HepG2 (cell line): Measurements from ENCODE around the gene EBF3. TPM values are rescaled to one million over a fixed set of nuclear protein-coding genes. Genes with fewer than 3 reads are reported as not detected.

ENCODE experiments used
- ATAC-seq: fragments of 200-7000 bp; cut with Tn5 transposase; 3 replicates; pipeline ENCODE4 v1.9.1; 2020; ENCODE audit warnings: mild to moderate bottlenecking, moderate library complexity
- BruUV-seq: library from RNA; stranded (reverse); fragments of 400-500 nt; replicated peaks from 2 replicates; lab custom pipeline; 2021; lab: Mats Ljungman, UMichigan
- CTCF ChIA-PET: fragments of 300-600 bp; formaldehyde crosslinking; extraction: SDS; loops from one replicate; lab custom pipeline; 2021; ENCODE audit warnings: low total read pairs, inconsistent platforms, low intra/inter-chr PET ratio; lab: Yijun Ruan, JAX
- POLR2A ChIA-PET: fragments of 350-600 bp; sonication (Branson Sonifier 250); formaldehyde crosslinking; loops from one replicate; lab custom pipeline; 2020; ENCODE audit warnings: antibody characterized with exemption, inconsistent platforms; lab: Yijun Ruan, JAX
- DNase-seq: peaks from one replicate; pipeline ENCODE4 v3.0.0-alpha.2; 2015; ENCODE audit warnings: low spot score
- FAIRE-seq: peaks from 3 replicates; lab custom pipeline; 2011; peaks lifted over from hg19 to GRCh38; lab: Jason Lieb, UNC
- H2AFZ ChIP-seq: one replicate; pipeline ENCODE4 v1.6.1; 2011; ENCODE audit warnings: low read length, inconsistent platforms
- H3K27ac ChIP-seq: fragments of 300-600 bp; 3 replicates; pipeline ENCODE4 v1.8.0; 2011; ENCODE audit warnings: mixed run types, mild to moderate bottlenecking, mixed read lengths, low read length, inconsistent platforms; ENCODE audit not compliant: insufficient read depth; ENCODE audit errors: extremely low read length
- H3K27me3 ChIP-seq, 2 experiments: fragments of 200-600 bp in 1 of 2; 2 replicates in 1 of 2; 3 replicates in 1 of 2; pipeline versions ENCODE4 v1.6.0 to v1.8.0; 2011; ENCODE audit warnings: low read length in 2 of 2, mild to moderate bottlenecking in 2 of 2, moderate library complexity in 2 of 2, inconsistent platforms in 1 of 2; ENCODE audit not compliant: insufficient read depth in 2 of 2, control insufficient read depth in 1 of 2
- H3K36me3 ChIP-seq, 2 experiments: fragments of 200-600 bp in 1 of 2; replicated peaks in 1 of 2; 2 replicates in 1 of 2; 3 replicates in 1 of 2; pipeline versions ENCODE4 v1.5.1 to v1.8.0; 2011; ENCODE audit warnings: low read length in 2 of 2, inconsistent platforms in 1 of 2; ENCODE audit not compliant: insufficient read depth in 2 of 2, control insufficient read depth in 1 of 2
- H3K4me1 ChIP-seq: 2 replicates; pipeline ENCODE4 v1.5.1; 2012; ENCODE audit warnings: low read length, inconsistent platforms; ENCODE audit not compliant: insufficient read depth
- H3K4me2 ChIP-seq: 2 replicates; pipeline ENCODE4 v1.6.0; 2011; ENCODE audit warnings: low read depth, low read length, inconsistent platforms
- H3K4me3 ChIP-seq, 3 experiments: fragments of 200-600 bp in 1 of 3; sonication (generic), shearing (Covaris generic) in 1 of 3; replicated peaks in 1 of 3; 2 replicates each; pipeline ENCODE4 v1.5.1; 2011 to 2016; ENCODE audit warnings: low read length in 3 of 3, inconsistent platforms in 2 of 3, low read depth in 2 of 3, mild to moderate bottlenecking in 2 of 3, control low read depth in 1 of 3, mixed read lengths in 1 of 3; ENCODE audit not compliant: insufficient read depth in 1 of 3
- H3K79me2 ChIP-seq: one replicate; pipeline ENCODE4 v1.6.1; 2011; ENCODE audit warnings: low read length, inconsistent platforms; ENCODE audit not compliant: insufficient read depth
- H3K9ac ChIP-seq: 2 replicates; pipeline ENCODE4 v1.6.0; 2011; ENCODE audit warnings: mild to moderate bottlenecking, low read depth, low read length, inconsistent platforms; ENCODE audit not compliant: insufficient read depth
- H3K9me3 ChIP-seq: 2 replicates; pipeline ENCODE4 v1.5.1; 2012; ENCODE audit warnings: mild to moderate bottlenecking, low read length
- H4K20me1 ChIP-seq: 2 replicates; pipeline ENCODE4 v1.6.0; 2011; ENCODE audit warnings: inconsistent platforms, mild to moderate bottlenecking, low read length, moderate library complexity; ENCODE audit not compliant: insufficient read depth
- ELF3 ChIP-seq: IDR thresholded peaks from 2 replicates; pipeline ENCODE4 v1.6.1; 2016; ENCODE audit warnings: missing genetic modification reagents, missing compliant biosample characterization
- JUNB ChIP-seq: sonication (generic); formaldehyde crosslinking; IDR thresholded peaks from 2 replicates; pipeline ENCODE4 v1.8.0; 2022; ENCODE audit warnings: missing genetic modification reagents, mild to moderate bottlenecking, borderline replicate concordance
- MLLT10 ChIP-seq: sonication (generic); formaldehyde crosslinking; IDR thresholded peaks from 2 replicates; pipeline ENCODE4 v1.4.0; 2020; ENCODE audit warnings: missing genetic modification reagents
- MTA3 ChIP-seq: sonication (generic); formaldehyde crosslinking; IDR thresholded peaks from 2 replicates; pipeline ENCODE4 v1.4.0; 2020; ENCODE audit warnings: missing genetic modification reagents
- MXI1 ChIP-seq: IDR thresholded peaks from 3 replicates; pipeline ENCODE4 v1.6.1; 2012; ENCODE audit warnings: low read depth, low read length, inconsistent platforms, borderline replicate concordance
- ZBTB1 ChIP-seq: sonication (generic); formaldehyde crosslinking; IDR thresholded peaks from 2 replicates; pipeline ENCODE4 v1.4.0; 2020; ENCODE audit warnings: missing genetic modification reagents, borderline replicate concordance
- ZNF367 ChIP-seq: sonication (generic); formaldehyde crosslinking; IDR thresholded peaks from 2 replicates; pipeline ENCODE4 v1.4.0; 2020; ENCODE audit warnings: missing genetic modification reagents, borderline replicate concordance
- ZNF44 ChIP-seq: sonication (generic); formaldehyde crosslinking; IDR thresholded peaks from 2 replicates; pipeline ENCODE4 v1.5.1; 2020; ENCODE audit warnings: mild to moderate bottlenecking, missing genetic modification reagents
- WGBS: methylation state at CpG from one replicate; pipeline ENCODE4 v1.1.6; 2017; ENCODE audit warnings: low lambda C conversion rate; 5-methylcytosine and 5-hydroxymethylcytosine counted together
- in situ Hi-C: cut with HindIII; loops from 2 replicates; pipeline ENCODE4 v1.10.0; 2017; ENCODE audit warnings: low pct_unique_long_range_greater_than_20kb; ENCODE audit not compliant: extremely low pct_ligation_motif_present
- intact Hi-C: fragments of 100-400 bp; cut with micrococcal nuclease; formaldehyde crosslinking; loops from one replicate; pipeline ENCODE4 v1.10.0; 2022; ENCODE audit not compliant: unreplicated experiment
- polyA plus RNA-seq, 8 experiments: library from polyadenylated mRNA; depleted of rRNA in 3 of 8; stranded (reverse) in 7 of 8; unstranded in 1 of 8; fragments of >200 nt; fragmentation: Illumina TruSeq in 4 of 8; extraction: Trizol in 4 of 8; gene quantifications; 2 replicates each; pipeline versions ENCODE4 v1.2.1 to v1.2.3, GENCODE V29; 2011 to 2016; ENCODE audit warnings: low read depth in 4 of 8, missing spikeins in 1 of 8, mixed read lengths in 1 of 8; ENCODE audit not compliant: insufficient read depth in 1 of 8
- total RNA-seq, 5 experiments: library from RNA; depleted of rRNA; stranded (reverse); fragments of >200 nt; fragmentation: Illumina TruSeq; extraction: Trizol; gene quantifications; 2 replicates each; pipeline ENCODE4 v1.2.3, GENCODE V29; 2016; ENCODE audit warnings: low read depth in 1 of 5
- TF ChIP-seq, protein P1 (sequence below): sonication (generic); formaldehyde crosslinking; IDR thresholded peaks from 2 replicates; pipeline ENCODE4 v1.4.0; 2020; ENCODE audit warnings: missing genetic modification reagents, borderline replicate concordance
- TF ChIP-seq, protein P2 (sequence below): sonication (generic); formaldehyde crosslinking; IDR thresholded peaks from 2 replicates; pipeline ENCODE4 v1.4.0; 2020; ENCODE audit warnings: mild to moderate bottlenecking, missing genetic modification reagents

The EBF3 gene
- total and polyA plus RNA-seq, 2 of the 13 experiments (the other 11 are each of a cell fraction or from before 2014, with no cell fraction given) = not detected

DNA sequence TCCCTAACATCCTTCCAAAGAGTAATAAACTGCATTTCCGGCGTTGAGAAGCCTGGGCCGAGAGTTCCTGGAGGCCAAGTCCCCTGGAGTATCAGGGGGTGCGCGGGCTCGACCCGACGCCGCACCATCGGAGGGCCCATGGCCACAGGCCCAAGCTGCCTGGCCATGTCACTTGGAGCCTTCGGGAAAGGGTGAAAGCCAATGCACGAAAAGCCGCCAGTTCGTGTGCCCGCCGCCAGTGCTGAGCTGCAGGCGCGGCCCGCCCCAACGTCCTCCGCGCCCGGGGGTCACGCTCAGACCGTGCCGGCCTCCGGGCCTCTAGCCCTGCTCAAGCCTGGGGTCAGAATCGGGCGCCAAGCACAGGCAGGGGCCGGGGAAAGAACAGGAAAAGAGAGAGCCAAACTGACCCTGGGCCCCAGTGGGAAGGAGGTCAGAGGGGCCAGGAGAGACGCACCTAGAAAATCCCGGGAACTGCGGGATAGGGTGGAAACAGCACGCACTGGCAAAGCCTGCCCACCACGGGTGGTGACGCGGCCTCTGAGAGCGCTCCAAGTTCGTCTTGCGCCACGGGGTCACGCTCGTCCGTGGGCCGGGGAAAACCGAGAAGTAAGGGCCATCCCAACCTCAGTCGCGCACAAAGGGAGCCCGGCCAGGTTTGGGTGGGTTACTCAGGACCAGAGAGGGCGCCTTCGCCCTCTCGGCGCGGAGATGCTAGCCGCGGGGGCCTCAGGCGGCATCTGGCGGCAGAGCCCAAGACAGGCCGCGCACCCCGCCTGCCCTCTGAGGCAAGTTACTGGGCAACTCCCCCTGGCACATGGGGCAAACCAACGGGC, 4.2 kb upstream of the EBF3 start:
- Histone ChIP-seq H3K27me3 (peaks cover 6 to 71% of the 10 kb centered on the region in 2 experiments), H3K9ac (no peak overlapping the region), H3K9me3 (no peaks in the 10 kb centered on the region), H3K36me3 (no peaks in the 10 kb centered on the region), H3K79me2 (no peaks in the 10 kb centered on the region), H3K4me2 (no peak overlapping the region), H4K20me1 (peaks cover 3% of the 10 kb centered on the region; the same call in 1 of the 2 replicates), H3K4me3 (no peak overlapping the region), H3K27ac (no peak overlapping the region), H3K4me1 (no peaks in the 10 kb centered on the region), H2AFZ (no peak overlapping the region)
- intact Hi-C loops (no loop called here), in situ Hi-C loops (loop anchor here (25.0 kb wide), 1 partner anchor 1706 kb away; no protein-coding TSS in a partner anchor)
- BruUV-seq = no TSS peak
- DNase-seq (no peak), ATAC-seq (no peak), FAIRE-seq (no peak)
- TF ChIP-seq ZNF44 = no peak
- no peak for TF ChIP-seq JUNB (CRISPR knock-in tag)
- TF ChIP-seq ZNF367 (CRISPR knock-in tag) = no peak
- no peak for TF ChIP-seq MLLT10
- CTCF ChIA-PET = interaction anchor here (1.3 kb wide), 1 partner anchor 937 kb away, joined by 3 read pairs; no protein-coding TSS in a partner anchor
- WGBS = 48% methylated on average over 18 of the region's 62 CpGs
- POLR2A ChIA-PET = no interaction called here

DNA sequence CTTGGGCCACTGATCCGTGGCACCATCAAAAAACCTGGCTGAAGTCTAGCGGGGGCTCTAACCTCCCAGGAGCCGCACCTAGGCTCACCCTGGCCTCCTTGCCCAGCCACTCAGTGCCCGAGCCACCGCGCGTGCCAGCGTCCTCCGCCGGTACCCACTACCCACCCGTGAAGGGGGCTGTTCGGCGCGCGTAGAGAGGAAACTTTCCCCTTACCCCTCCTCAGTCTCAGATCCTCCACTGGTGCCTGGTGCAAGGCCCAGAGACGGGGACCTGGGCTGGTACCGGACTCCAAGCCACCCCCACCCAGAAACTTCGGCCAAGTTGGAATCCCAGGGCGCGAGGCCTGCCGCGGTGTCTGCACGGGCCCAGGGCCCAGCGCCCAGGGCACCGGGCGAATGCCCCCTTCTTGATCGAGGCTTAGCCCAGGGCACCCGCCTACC, 3.5 kb upstream of the EBF3 start:
- ATAC-seq (no peak), FAIRE-seq (no peak), DNase-seq (no peak)
- Histone ChIP-seq H3K4me3 (no peak overlapping the region), H3K79me2 (no peaks in the 10 kb centered on the region), H3K4me2 (no peak overlapping the region), H3K27me3 (peaks cover 6 to 78% of the 10 kb centered on the region in 2 experiments), H3K9ac (no peak overlapping the region), H3K4me1 (no peaks in the 10 kb centered on the region), H3K27ac (no peak overlapping the region), H2AFZ (no peak overlapping the region), H4K20me1 (peaks cover 3% of the 10 kb centered on the region; the same call in 1 of the 2 replicates), H3K9me3 (no peaks in the 10 kb centered on the region), H3K36me3 (no peaks in the 10 kb centered on the region)
- intact Hi-C loops (no loop called here), in situ Hi-C loops (loop anchor here (25.0 kb wide), 1 partner anchor 1705 kb away; no protein-coding TSS in a partner anchor)
- ChIA-PET CTCF (no interaction called here), POLR2A (no interaction called here)
- WGBS = 73% methylated on average over 6 of the region's 28 CpGs
- BruUV-seq = no TSS peak
- no peak for TF ChIP-seq MTA3 (CRISPR knock-in tag)
- TF ChIP-seq, protein P1, sequence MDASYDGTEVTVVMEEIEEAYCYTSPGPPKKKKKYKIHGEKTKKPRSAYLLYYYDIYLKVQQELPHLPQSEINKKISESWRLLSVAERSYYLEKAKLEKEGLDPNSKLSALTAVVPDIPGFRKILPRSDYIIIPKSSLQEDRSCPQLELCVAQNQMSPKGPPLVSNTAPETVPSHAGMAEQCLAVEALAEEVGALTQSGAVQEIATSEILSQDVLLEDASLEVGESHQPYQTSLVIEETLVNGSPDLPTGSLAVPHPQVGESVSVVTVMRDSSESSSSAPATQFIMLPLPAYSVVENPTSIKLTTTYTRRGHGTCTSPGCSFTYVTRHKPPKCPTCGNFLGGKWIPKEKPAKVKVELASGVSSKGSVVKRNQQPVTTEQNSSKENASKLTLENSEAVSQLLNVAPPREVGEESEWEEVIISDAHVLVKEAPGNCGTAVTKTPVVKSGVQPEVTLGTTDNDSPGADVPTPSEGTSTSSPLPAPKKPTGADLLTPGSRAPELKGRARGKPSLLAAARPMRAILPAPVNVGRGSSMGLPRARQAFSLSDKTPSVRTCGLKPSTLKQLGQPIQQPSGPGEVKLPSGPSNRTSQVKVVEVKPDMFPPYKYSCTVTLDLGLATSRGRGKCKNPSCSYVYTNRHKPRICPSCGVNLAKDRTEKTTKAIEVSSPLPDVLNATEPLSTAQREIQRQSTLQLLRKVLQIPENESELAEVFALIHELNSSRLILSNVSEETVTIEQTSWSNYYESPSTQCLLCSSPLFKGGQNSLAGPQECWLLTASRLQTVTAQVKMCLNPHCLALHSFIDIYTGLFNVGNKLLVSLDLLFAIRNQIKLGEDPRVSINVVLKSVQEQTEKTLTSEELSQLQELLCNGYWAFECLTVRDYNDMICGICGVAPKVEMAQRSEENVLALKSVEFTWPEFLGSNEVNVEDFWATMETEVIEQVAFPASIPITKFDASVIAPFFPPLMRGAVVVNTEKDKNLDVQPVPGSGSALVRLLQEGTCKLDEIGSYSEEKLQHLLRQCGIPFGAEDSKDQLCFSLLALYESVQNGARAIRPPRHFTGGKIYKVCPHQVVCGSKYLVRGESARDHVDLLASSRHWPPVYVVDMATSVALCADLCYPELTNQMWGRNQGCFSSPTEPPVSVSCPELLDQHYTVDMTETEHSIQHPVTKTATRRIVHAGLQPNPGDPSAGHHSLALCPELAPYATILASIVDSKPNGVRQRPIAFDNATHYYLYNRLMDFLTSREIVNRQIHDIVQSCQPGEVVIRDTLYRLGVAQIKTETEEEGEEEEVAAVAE = no peak
- TF ChIP-seq MXI1 = no peak
- TF ChIP-seq, protein P2, sequence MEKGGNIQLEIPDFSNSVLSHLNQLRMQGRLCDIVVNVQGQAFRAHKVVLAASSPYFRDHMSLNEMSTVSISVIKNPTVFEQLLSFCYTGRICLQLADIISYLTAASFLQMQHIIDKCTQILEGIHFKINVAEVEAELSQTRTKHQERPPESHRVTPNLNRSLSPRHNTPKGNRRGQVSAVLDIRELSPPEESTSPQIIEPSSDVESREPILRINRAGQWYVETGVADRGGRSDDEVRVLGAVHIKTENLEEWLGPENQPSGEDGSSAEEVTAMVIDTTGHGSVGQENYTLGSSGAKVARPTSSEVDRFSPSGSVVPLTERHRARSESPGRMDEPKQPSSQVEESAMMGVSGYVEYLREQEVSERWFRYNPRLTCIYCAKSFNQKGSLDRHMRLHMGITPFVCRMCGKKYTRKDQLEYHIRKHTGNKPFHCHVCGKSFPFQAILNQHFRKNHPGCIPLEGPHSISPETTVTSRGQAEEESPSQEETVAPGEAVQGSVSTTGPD = no peak
- no peak for TF ChIP-seq ZBTB1
- no peak for TF ChIP-seq ELF3 (CRISPR knock-in tag)
